Astrocyte (in vitro differentiated cells and primary cell): ENCODE results near the gene EGFL6. TPM values are rescaled to one million over a fixed set of nuclear protein-coding genes. Genes with fewer than 3 reads are reported as not detected.
A peak's percentile ranks its signal among the peaks of the same experiment; 100 is the strongest.

Experiments used
- DNase-seq: peaks from one replicate; pipeline ENCODE4 v3.0.0-alpha.2; 2010; ENCODE audit warnings: low read depth
- FAIRE-seq: peaks from 2 replicates; lab custom pipeline; 2011; peaks lifted over from hg19 to GRCh38; lab: Jason Lieb, UNC
- H2AFZ ChIP-seq: 2 replicates; pipeline ENCODE4 v1.6.0; 2012; ENCODE audit warnings: low read depth, low read length, inconsistent platforms
- H3K27ac ChIP-seq: 2 replicates; pipeline ENCODE4 v1.5.1; 2011; ENCODE audit warnings: low read depth, low read length, inconsistent platforms
- H3K27me3 ChIP-seq: 2 replicates; pipeline ENCODE4 v1.6.0; 2011; ENCODE audit warnings: low read length, inconsistent platforms; ENCODE audit not compliant: insufficient read depth
- H3K36me3 ChIP-seq: 2 replicates; pipeline ENCODE4 v1.5.1; 2011; ENCODE audit warnings: low read length, inconsistent platforms; ENCODE audit not compliant: insufficient read depth
- H3K4me1 ChIP-seq: 2 replicates; pipeline ENCODE4 v1.5.1; 2011; ENCODE audit warnings: low read length, inconsistent platforms; ENCODE audit not compliant: insufficient read depth
- H3K4me2 ChIP-seq: 2 replicates; pipeline ENCODE4 v1.6.0; 2012; ENCODE audit warnings: low read length, inconsistent platforms
- H3K4me3 ChIP-seq: 2 replicates; pipeline ENCODE4 v1.5.1; 2011; ENCODE audit warnings: low read depth, mild to moderate bottlenecking, low read length, inconsistent platforms; ENCODE audit not compliant: insufficient read depth
- H3K79me2 ChIP-seq: 2 replicates; pipeline ENCODE4 v1.6.0; 2012; ENCODE audit warnings: mild to moderate bottlenecking, low read length, inconsistent platforms; ENCODE audit not compliant: insufficient read depth
- H3K9ac ChIP-seq: 2 replicates; pipeline ENCODE4 v1.6.0; 2012; ENCODE audit warnings: mild to moderate bottlenecking, low read length, inconsistent platforms
- H3K9me3 ChIP-seq: 2 replicates; pipeline ENCODE4 v1.5.1; 2012; ENCODE audit warnings: low read depth, mild to moderate bottlenecking, low read length, inconsistent platforms; ENCODE audit not compliant: insufficient read depth
- H4K20me1 ChIP-seq: 2 replicates; pipeline ENCODE4 v1.6.0; 2012; ENCODE audit warnings: low read length, inconsistent platforms; ENCODE audit not compliant: insufficient read depth
- H3K27ac Mint-ChIP-seq: one replicate; pipeline ENCODE4 v1.8.0; 2021; ENCODE audit warnings: mild to moderate bottlenecking, mixed read lengths; ENCODE audit not compliant: unreplicated experiment
- H3K27me3 Mint-ChIP-seq: one replicate; pipeline ENCODE4 v1.8.0; 2021; ENCODE audit warnings: low read depth, mixed read lengths; ENCODE audit not compliant: unreplicated experiment
- H3K36me3 Mint-ChIP-seq: one replicate; pipeline ENCODE4 v1.8.0; 2021; ENCODE audit warnings: low read depth, mixed read lengths; ENCODE audit not compliant: unreplicated experiment
- H3K4me1 Mint-ChIP-seq: one replicate; pipeline ENCODE4 v1.8.0; 2021; ENCODE audit warnings: low read depth, mixed read lengths; ENCODE audit not compliant: unreplicated experiment
- H3K4me3 Mint-ChIP-seq: one replicate; pipeline ENCODE4 v1.8.0; 2021; ENCODE audit warnings: mild to moderate bottlenecking, moderate library complexity, mixed read lengths; ENCODE audit not compliant: unreplicated experiment
- H3K9me3 Mint-ChIP-seq: one replicate; pipeline ENCODE4 v1.8.0; 2021; ENCODE audit warnings: mild to moderate bottlenecking, mixed read lengths; ENCODE audit not compliant: unreplicated experiment
- EZH2 ChIP-seq: IDR thresholded peaks from 2 replicates; pipeline ENCODE4 v1.6.1; 2012; ENCODE audit warnings: mild to moderate bottlenecking, low read length, inconsistent platforms; ENCODE audit not compliant: insufficient read depth
- total RNA-seq: library from RNA; stranded (reverse); gene quantifications from 2 replicates; pipeline ENCODE4 v1.2.1, GENCODE V29; 2021
- TF ChIP-seq, protein P1 (sequence below): IDR thresholded peaks from 2 replicates; pipeline ENCODE4 v1.5.1; 2011; ENCODE audit warnings: low read depth, mild to moderate bottlenecking, inconsistent platforms, low read length, moderate library complexity; ENCODE audit not compliant: insufficient read depth

The EGFL6 gene
- total RNA-seq, 1 donor from 2014 or later, result 0.18 TPM

DNA sequence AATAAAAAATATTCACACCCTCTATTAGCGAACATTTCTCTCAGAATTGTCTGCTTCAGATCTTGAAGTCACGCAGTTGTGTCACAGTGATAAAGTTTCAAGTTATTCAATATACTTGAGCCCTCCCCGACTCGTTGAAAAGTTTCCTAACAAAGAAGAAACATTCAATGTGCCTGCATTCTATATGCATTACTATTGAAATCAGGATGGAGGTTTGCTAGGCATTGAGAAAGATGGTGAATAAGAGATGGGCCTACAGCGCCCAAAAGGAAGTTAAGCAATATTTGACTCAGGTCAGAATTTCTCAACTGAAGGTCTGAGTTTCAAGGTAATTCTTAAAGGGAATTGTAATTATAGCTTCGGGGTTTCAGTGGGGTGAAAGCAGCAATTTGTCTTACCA is 89.7 kb downstream of the EGFL6 start:
- H3K4me1 ChIP-seq, result no peaks in the 10 kb centered on the region
- no peak for FAIRE-seq
- H3K27ac ChIP-seq, result no peak overlapping the region
- H3K4me3 Mint-ChIP-seq, result no peak overlapping the region
- H3K36me3 Mint-ChIP-seq, result peaks cover 5% of the 10 kb centered on the region
- H3K9me3 ChIP-seq, result no peaks in the 10 kb centered on the region
- H3K27ac Mint-ChIP-seq, result no peak overlapping the region
- H3K4me3 ChIP-seq, result no peak overlapping the region
- peak overlapping the region; percentile 47 for H2AFZ ChIP-seq
- no peaks in the 10 kb centered on the region for H3K79me2 ChIP-seq
- no peaks in the 10 kb centered on the region for H3K36me3 ChIP-seq
- peak overlapping the region; percentile 17 for H3K9ac ChIP-seq
- no peaks in the 10 kb centered on the region for H3K27me3 ChIP-seq
- TF ChIP-seq EZH2, result no peak
- TF ChIP-seq, protein P1, sequence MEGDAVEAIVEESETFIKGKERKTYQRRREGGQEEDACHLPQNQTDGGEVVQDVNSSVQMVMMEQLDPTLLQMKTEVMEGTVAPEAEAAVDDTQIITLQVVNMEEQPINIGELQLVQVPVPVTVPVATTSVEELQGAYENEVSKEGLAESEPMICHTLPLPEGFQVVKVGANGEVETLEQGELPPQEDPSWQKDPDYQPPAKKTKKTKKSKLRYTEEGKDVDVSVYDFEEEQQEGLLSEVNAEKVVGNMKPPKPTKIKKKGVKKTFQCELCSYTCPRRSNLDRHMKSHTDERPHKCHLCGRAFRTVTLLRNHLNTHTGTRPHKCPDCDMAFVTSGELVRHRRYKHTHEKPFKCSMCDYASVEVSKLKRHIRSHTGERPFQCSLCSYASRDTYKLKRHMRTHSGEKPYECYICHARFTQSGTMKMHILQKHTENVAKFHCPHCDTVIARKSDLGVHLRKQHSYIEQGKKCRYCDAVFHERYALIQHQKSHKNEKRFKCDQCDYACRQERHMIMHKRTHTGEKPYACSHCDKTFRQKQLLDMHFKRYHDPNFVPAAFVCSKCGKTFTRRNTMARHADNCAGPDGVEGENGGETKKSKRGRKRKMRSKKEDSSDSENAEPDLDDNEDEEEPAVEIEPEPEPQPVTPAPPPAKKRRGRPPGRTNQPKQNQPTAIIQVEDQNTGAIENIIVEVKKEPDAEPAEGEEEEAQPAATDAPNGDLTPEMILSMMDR, result no peak
- peaks cover 5% of the 10 kb centered on the region for H3K4me1 Mint-ChIP-seq
- DNase-seq, result peak; percentile 20
- H3K9me3 Mint-ChIP-seq, result no peaks in the 10 kb centered on the region
- H4K20me1 ChIP-seq, result no peaks in the 10 kb centered on the region
- peak overlapping the region; percentile 32 for H3K4me2 ChIP-seq
- no peaks in the 10 kb centered on the region for H3K27me3 Mint-ChIP-seq

DNA sequence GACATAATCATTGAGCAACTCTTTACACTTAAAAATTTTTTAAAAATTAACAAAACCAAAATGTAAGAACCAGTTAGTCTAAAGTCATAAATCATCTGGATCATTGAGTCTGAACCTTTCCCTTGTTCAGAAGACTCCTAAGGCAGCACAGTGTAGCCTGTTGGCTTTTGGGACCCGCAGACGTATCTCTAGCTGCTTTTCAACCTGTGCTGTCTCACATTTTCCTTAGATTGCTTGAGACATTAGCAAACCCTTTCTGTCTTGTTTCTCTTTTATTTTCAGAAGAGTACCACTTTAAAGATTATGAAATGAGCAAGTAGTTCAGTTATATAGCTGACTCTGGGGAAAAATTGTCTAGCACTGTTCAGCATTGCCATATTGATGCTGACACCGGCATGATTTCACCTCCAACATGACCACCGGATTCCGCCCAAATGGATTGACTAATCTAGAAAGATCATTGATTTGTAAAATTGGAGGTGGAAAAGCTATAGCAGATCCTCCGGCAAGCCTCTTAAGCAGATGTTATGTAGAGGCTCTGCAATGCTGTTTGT is 92.4 kb downstream of the EGFL6 start:
- DNase-seq, result no peak
- peaks cover 7% of the 10 kb centered on the region for H3K4me1 Mint-ChIP-seq
- peaks cover 5% of the 10 kb centered on the region for H3K36me3 Mint-ChIP-seq
- Histone ChIP-seq H3K4me3 (no peak overlapping the region), H3K27ac (no peak overlapping the region), H4K20me1 (no peaks in the 10 kb centered on the region), H3K9ac (no peak overlapping the region), H3K36me3 (no peaks in the 10 kb centered on the region), H3K79me2 (no peaks in the 10 kb centered on the region), H3K27me3 (no peaks in the 10 kb centered on the region), H2AFZ (no peak overlapping the region), H3K9me3 (no peaks in the 10 kb centered on the region), H3K4me2 (no peak overlapping the region), H3K4me1 (no peaks in the 10 kb centered on the region)
- H3K4me3 Mint-ChIP-seq, result no peak overlapping the region
- H3K27me3 Mint-ChIP-seq, result no peaks in the 10 kb centered on the region
- H3K9me3 Mint-ChIP-seq, result no peaks in the 10 kb centered on the region
- TF ChIP-seq, protein P1, result no peak
- TF ChIP-seq EZH2, result no peak
- FAIRE-seq, result peak; percentile 55
- H3K27ac Mint-ChIP-seq, result no peak overlapping the region

DNA sequence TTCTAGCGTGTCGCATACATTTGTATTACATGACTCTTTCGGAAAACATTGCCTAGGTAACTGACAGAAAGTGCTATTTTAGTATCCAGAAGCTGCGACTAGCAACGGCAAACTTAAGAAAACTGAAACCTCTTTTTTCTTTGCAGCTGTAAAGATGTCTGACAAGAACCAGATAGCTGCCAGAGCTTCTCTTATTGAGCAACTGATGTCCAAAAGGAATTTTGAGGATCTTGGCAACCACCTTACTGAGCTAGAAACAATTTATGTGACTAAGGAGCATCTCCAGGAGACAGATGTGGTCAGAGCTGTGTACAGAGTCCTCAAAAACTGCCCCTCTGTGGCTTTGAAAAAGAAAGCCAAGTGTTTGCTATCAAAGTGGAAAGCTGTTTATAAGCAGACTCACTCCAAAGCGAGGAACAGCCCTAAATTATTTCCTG is 93.0 kb downstream of the EGFL6 start:
- peak; percentile 99 for FAIRE-seq
- no peak overlapping the region for H3K9ac ChIP-seq
- H3K9me3 Mint-ChIP-seq, result no peaks in the 10 kb centered on the region

More for the DNA sequence above, 93.0 kb downstream of the EGFL6 start:
- no peak overlapping the region for H3K27ac ChIP-seq
- H3K9me3 ChIP-seq, result no peaks in the 10 kb centered on the region
- TF ChIP-seq EZH2, result no peak
- H3K27ac Mint-ChIP-seq, result no peak overlapping the region
- DNase-seq, result no peak
- no peak overlapping the region for H2AFZ ChIP-seq
- no peaks in the 10 kb centered on the region for H3K27me3 ChIP-seq
- no peaks in the 10 kb centered on the region for H3K4me1 ChIP-seq
- H3K27me3 Mint-ChIP-seq, result no peaks in the 10 kb centered on the region
- no peaks in the 10 kb centered on the region for H3K36me3 ChIP-seq
- no peak overlapping the region for H3K4me3 ChIP-seq
- H3K79me2 ChIP-seq, result no peaks in the 10 kb centered on the region
- H4K20me1 ChIP-seq, result no peaks in the 10 kb centered on the region
- peaks cover 5% of the 10 kb centered on the region for H3K36me3 Mint-ChIP-seq
- peaks cover 9% of the 10 kb centered on the region for H3K4me1 Mint-ChIP-seq
- H3K4me2 ChIP-seq, result no peak overlapping the region
- no peak overlapping the region for H3K4me3 Mint-ChIP-seq
